HG03159 (cell line): ENCODE results near the gene SELENBP1.
A peak's percentile ranks its signal among the peaks of the same experiment; 100 is the strongest.
"Not testable (repeated sequence)": the region's sequence is repeated elsewhere in the genome, so short reads cannot be mapped to it uniquely, and the experiment has no call there.

Source experiments
- ATAC-seq: cut with Tn5 transposase; IDR thresholded peaks from one replicate; pipeline ENCODE4 v1.9.1; 2021; ENCODE audit warnings: mild to moderate bottlenecking, moderate library complexity; ENCODE audit not compliant: unreplicated experiment

SELENBP1 gene

DNA sequence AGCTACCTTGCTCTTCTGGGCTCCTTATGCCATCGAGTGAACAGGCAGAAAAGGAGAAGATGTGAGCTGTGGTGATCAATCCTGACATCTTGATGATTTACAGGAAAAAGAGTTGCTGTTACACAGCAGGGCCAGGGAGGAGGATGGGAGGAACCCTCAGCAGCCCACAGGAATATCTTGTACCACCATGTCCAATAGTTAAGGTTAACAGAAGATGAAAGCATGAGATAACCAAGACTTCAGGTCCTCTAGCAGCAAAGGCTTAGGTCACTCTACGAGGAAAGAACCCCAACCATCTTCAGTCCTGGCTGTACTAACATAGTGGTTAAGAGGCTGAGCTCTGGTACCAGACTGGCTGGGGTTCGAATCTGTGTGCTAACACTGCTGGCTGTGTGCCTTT is 12.1 kb upstream of the SELENBP1 start:
- no peak for ATAC-seq

- no peak for ATAC-seq
These were observed 4.8 kb upstream of the SELENBP1 start for GRCh38 chr1:151377150-151377884.

DNA sequence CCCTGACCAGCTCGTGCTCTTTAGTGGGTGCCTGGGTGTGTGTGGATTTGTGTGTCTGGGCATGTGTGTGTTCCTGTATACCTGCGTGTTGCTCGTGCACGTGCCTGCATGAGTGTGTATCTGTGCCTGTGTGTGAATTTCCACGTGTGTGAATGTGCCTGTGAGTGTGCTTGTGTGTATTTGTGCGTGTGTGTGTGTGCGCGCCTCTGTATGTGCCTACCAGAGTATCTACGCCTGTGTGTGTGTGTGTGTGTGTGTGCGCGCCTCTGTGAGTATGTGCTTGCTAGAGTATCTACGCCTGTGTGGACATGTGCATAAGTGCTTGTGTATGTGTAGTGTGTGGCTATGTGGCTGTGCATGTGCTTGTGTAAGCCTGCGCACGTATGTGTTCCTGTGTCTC is 691 bp upstream of the SELENBP1 start:
- ATAC-seq, result no peak

- no peak for ATAC-seq
These were observed 991 bp downstream of the SELENBP1 start for GRCh38 chr1:151371370-151372057.

GRCh38 chr1:151370211-151370911 is 2.1 kb downstream of the SELENBP1 start:
- no peak for ATAC-seq

GRCh38 chr1:151369621-151370048 is 2.9 kb downstream of the SELENBP1 start:
- no peak for ATAC-seq

DNA sequence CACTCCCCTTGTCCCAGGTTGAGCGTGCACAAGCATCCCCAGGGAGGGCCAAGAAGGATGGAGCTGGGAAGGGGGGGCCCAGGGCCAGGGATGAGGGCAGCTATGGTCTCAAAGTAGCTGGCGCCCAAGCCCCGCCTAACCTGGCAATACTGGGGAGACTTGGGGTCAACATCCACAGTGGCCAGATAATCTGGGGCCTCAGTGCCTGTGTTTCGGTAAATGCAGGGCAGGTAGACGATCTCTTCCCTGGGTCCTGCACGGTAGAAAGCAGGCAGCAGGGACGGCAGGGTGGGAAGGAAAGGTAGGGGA is 3.2 kb downstream of the SELENBP1 start:
- ATAC-seq, result no peak

- no peak for ATAC-seq
These were observed 3.9 kb downstream of the SELENBP1 start for GRCh38 chr1:151368393-151369301.

- no peak for ATAC-seq
These were observed 4.7 kb downstream of the SELENBP1 start for GRCh38 chr1:151367658-151368392.

- no peak for ATAC-seq
These were observed 7.5 kb downstream of the SELENBP1 start for GRCh38 chr1:151364996-151365395.

GRCh38 chr1:151362308-151363155 is 10.0 kb downstream of the SELENBP1 start:
- ATAC-seq, result no peak

- ATAC-seq, result no peak
These were observed 10.6 kb downstream of the SELENBP1 start for GRCh38 chr1:151361883-151362282.

GRCh38 chr1:151356696-151357095 is 15.8 kb downstream of the SELENBP1 start:
- no peak for ATAC-seq

GRCh38 chr1:151352021-151352718 is 20.3 kb downstream of the SELENBP1 start:
- ATAC-seq, result no peak

DNA sequence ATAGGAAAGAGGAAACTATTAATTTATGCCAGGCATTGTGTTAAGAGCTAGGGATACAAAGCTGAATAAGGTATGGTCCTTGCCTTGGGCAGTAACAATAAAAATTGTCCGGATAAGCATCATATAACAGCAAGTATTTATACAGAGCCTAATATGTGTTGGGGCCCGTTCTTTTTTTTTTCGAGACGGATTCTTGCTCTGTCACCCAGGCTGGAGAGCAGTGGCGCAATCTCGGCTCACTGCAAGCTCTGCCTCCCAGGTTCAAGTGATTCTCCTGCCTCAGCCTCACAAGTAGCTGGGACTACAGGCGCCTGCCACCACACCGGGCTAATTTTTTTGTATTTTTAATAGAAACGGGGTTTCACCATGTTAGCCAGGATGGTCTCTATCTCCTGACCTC is 22.2 kb downstream of the SELENBP1 start:
- not testable (repeated sequence) for ATAC-seq

GRCh38 chr1:151347523-151348246 is 24.8 kb downstream of the SELENBP1 start:
- peak; percentile 4 for ATAC-seq

GRCh38 chr1:151346769-151347522 is 25.6 kb downstream of the SELENBP1 start, which contains the start of gene RFX5:
Gene RFX5, minus strand, starts transcription at chr1:151347252. Its CDS starts 932 bp downstream, at chr1:151346320.
- ATAC-seq, result peak; percentile 93
